HL-60 (cell line): ENCODE results near the gene APOL1.
A peak's percentile ranks its signal among the peaks of the same experiment; 100 is the strongest.

Experiments used
- GABPA ChIP-seq: IDR thresholded peaks from 2 replicates; pipeline ENCODE4 v1.6.1; 2012; ENCODE audit warnings: low read depth
- POLR2AphosphoS5 ChIP-seq: IDR thresholded peaks from 2 replicates; pipeline ENCODE4 v1.6.1; 2012; ENCODE audit warnings: low read depth
- TF ChIP-seq, protein P1 (sequence below): IDR thresholded peaks from one replicate; pipeline ENCODE4 v1.5.1; 2011; ENCODE audit warnings: low read length, control low read depth, inconsistent platforms; ENCODE audit not compliant: insufficient read depth
- TF ChIP-seq, protein P2 (sequence below): IDR thresholded peaks from 2 replicates; pipeline ENCODE4 v1.6.1; 2012; ENCODE audit warnings: low read depth; ENCODE audit not compliant: insufficient replicate concordance

DNA sequence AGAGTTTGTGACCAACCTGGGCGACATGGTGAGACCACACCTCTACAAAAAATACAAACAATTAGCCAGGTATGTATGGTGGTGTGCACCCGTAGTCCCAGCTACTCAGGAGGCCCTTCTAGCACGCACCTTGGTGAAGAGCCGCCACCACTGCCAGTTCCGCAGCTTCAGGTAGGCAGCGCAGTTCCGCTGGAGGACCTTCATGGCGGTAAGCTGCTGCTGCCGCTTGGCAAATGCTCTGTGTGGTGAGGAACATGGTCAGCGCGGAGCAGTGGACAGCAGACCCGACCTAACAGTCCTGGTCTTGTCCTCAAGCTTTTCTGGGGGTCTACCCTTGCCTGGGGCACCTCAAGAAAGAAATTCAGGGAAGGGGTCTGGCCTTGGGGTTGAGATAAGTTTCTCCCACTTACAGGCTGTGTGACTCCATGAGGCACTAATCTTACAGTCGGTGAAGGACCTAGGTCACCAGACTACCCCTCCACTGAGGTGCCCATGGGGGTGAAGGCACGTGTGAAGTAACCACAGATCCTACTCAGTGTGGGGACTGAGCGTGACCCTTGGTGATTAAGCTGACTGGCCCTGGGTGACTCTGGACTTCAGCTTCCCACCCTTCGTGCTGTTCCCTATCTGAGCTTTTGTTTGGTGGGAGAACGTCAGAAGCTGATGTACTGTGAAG lies 49.6 kb downstream of the APOL1 start:
- TF ChIP-seq, protein P1, sequence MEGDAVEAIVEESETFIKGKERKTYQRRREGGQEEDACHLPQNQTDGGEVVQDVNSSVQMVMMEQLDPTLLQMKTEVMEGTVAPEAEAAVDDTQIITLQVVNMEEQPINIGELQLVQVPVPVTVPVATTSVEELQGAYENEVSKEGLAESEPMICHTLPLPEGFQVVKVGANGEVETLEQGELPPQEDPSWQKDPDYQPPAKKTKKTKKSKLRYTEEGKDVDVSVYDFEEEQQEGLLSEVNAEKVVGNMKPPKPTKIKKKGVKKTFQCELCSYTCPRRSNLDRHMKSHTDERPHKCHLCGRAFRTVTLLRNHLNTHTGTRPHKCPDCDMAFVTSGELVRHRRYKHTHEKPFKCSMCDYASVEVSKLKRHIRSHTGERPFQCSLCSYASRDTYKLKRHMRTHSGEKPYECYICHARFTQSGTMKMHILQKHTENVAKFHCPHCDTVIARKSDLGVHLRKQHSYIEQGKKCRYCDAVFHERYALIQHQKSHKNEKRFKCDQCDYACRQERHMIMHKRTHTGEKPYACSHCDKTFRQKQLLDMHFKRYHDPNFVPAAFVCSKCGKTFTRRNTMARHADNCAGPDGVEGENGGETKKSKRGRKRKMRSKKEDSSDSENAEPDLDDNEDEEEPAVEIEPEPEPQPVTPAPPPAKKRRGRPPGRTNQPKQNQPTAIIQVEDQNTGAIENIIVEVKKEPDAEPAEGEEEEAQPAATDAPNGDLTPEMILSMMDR: no peak
- TF ChIP-seq, protein P2, sequence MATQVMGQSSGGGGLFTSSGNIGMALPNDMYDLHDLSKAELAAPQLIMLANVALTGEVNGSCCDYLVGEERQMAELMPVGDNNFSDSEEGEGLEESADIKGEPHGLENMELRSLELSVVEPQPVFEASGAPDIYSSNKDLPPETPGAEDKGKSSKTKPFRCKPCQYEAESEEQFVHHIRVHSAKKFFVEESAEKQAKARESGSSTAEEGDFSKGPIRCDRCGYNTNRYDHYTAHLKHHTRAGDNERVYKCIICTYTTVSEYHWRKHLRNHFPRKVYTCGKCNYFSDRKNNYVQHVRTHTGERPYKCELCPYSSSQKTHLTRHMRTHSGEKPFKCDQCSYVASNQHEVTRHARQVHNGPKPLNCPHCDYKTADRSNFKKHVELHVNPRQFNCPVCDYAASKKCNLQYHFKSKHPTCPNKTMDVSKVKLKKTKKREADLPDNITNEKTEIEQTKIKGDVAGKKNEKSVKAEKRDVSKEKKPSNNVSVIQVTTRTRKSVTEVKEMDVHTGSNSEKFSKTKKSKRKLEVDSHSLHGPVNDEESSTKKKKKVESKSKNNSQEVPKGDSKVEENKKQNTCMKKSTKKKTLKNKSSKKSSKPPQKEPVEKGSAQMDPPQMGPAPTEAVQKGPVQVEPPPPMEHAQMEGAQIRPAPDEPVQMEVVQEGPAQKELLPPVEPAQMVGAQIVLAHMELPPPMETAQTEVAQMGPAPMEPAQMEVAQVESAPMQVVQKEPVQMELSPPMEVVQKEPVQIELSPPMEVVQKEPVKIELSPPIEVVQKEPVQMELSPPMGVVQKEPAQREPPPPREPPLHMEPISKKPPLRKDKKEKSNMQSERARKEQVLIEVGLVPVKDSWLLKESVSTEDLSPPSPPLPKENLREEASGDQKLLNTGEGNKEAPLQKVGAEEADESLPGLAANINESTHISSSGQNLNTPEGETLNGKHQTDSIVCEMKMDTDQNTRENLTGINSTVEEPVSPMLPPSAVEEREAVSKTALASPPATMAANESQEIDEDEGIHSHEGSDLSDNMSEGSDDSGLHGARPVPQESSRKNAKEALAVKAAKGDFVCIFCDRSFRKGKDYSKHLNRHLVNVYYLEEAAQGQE: no peak
- TF ChIP-seq POLR2AphosphoS5 (0 out of 2 replicates have a peak, but pooled peaks have one; percentile 23), GABPA (no peak)
